Measurements from ENCODE around the gene UBR3. TPM values are rescaled to one million over a fixed set of nuclear protein-coding genes. Genes with fewer than 3 reads are reported as not detected.

Gene UBR3
- total RNA-seq, 1 experiment from 2014 or later, result 21.9 TPM

- Mint-ChIP-seq H3K27ac (no peak overlapping the region), H3K36me3 (ENCODE audit: insufficient read depth in 1 of 3, low read depth in 3 of 3) (peaks cover 41 to 81% (median 44%) of the 10 kb centered on the region in 3 experiments), H3K4me3 (no peak overlapping the region), H3K4me1 (no peaks in the 10 kb centered on the region), H3K9me3 (peaks cover 63% of the 10 kb centered on the region in 2 experiments), H3K27me3 (ENCODE audit: low read depth) (peaks cover 5% of the 10 kb centered on the region)
- Histone ChIP-seq H3K79me2 (ENCODE audit: insufficient read depth, low read length) (no peaks in the 10 kb centered on the region), H2BK15ac (ENCODE audit: low read depth, low read length) (no peak overlapping the region), H2BK5ac (ENCODE audit: insufficient read length, low read length) (no peak overlapping the region), H4K5ac (ENCODE audit: insufficient read length, low read depth, low read length) (no peak overlapping the region), H3K18ac (ENCODE audit: insufficient read length, low read depth, low read length) (no peak overlapping the region), H3K4me2 (ENCODE audit: insufficient read depth, insufficient read length, low read length) (no peak overlapping the region), H3K14ac (ENCODE audit: insufficient read depth, low read length) (no peak overlapping the region), H2BK120ac (ENCODE audit: low read depth, low read length, poor library complexity, severe bottlenecking) (no peak overlapping the region), H2BK20ac (ENCODE audit: low read depth, low read length, poor library complexity, severe bottlenecking) (no peak overlapping the region), H3K4ac (ENCODE audit: low read depth, low read length) (no peak overlapping the region), H4K91ac (ENCODE audit: insufficient read length, low read depth, low read length) (no peak overlapping the region), H4K8ac (replicated peaks; ENCODE audit: insufficient read length, low read depth, low read length) (no peak overlapping the region), H3K27ac (ENCODE audit: insufficient read length, low read depth, low read length) (no peak overlapping the region), H2AFZ (ENCODE audit: low read length) (no peak overlapping the region), H3K56ac (ENCODE audit: insufficient read length, low read depth, low read length) (no peak overlapping the region), H3K4me1 (ENCODE audit: insufficient read depth, low read length) (no peaks in the 10 kb centered on the region), H3K9ac (ENCODE audit: extremely low read depth, insufficient read length, low read length) (no peak overlapping the region), H3K79me1 (ENCODE audit: insufficient read depth, low read depth, low read length, poor library complexity, severe bottlenecking) (no peaks in the 10 kb centered on the region), H3K9me3 (ENCODE audit: control insufficient read depth, low read depth, low read length) (peaks cover 10% of the 10 kb centered on the region), H2BK12ac (ENCODE audit: insufficient read length, low read depth, low read length) (no peak overlapping the region), H3K27me3 (ENCODE audit: insufficient read depth, low read length) (no peaks in the 10 kb centered on the region), H2AK5ac (ENCODE audit: insufficient read length, low read length) (no peak overlapping the region), H3K23ac (ENCODE audit: insufficient read length, low read depth, low read length) (no peak overlapping the region), H3T11ph (ENCODE audit: low read length) (no peak overlapping the region), H4K20me1 (ENCODE audit: control insufficient read depth, insufficient read depth, insufficient read length) (no peaks in the 10 kb centered on the region), H3K23me2 (ENCODE audit: insufficient read length, low read depth, low read length, poor library complexity, severe bottlenecking) (no peaks in the 10 kb centered on the region)
- DNase-seq, result no peak
- no peak for TF ChIP-seq CTCF (conservative IDR thresholded peaks at IDR 0.05)
- whole genome bisulfite sequencing (ENCODE audit: extremely low coverage, insufficient read length, low lambda C conversion rate), result no CpG with 5 or more reads among the region's 10 CpGs
These were observed 288.4 kb downstream of the UBR3 start for GRCh38 chr2:170115501-170116229.

Measured in H9 (cell line).